Cerebellar nuclear complex (tissue), 1 donor: ENCODE results near the gene SYT11.
"Not testable (repeated sequence)": the region's sequence is repeated elsewhere in the genome, so short reads cannot be mapped to it uniquely, and the experiment has no call there.

Experiments used
- DNase-seq, 2 experiments: peaks; one replicate each; lab custom pipeline; 2025; lab: John Stamatoyannopoulos, UW

SYT11 gene

DNA sequence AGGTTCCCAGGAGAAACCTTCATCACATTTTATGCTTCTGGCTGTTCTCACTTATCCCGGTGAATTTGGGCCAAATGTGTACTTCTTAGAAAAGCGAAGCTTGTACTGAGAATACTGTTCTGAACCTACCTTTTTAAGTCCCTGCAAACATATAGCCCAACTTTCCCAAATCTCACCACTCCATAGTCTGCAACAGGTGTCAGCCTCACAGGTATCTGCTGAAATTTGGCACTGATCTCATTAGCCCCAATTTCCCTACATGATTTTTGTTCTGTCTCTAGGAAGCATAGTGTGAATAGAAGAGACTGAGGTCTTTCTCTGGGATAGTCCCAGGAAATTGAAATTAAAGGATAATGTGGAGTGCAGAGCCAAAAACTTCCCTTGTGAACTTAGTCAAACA is 40.3 kb downstream of the SYT11 start:
- no peak for DNase-seq

DNA sequence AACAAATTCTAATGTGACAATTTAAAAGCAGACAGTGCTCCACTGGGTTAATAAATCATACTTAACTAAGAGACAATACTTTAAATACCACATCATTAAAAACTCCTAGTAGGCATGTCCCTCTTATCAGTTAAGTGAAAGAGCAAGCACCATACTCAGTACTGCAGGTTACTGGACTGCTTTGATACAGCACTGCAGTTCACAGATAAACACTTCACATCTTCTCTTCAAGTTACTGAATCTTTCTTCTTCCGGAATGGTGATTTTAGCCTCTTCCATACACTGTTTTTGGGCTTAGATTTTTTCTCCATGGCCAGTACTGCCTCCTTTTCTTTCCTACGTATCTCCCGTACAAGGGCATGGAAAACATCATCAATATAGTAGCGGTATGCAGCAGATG is 40.8 kb downstream of the SYT11 start:
- DNase-seq = no peak

DNA sequence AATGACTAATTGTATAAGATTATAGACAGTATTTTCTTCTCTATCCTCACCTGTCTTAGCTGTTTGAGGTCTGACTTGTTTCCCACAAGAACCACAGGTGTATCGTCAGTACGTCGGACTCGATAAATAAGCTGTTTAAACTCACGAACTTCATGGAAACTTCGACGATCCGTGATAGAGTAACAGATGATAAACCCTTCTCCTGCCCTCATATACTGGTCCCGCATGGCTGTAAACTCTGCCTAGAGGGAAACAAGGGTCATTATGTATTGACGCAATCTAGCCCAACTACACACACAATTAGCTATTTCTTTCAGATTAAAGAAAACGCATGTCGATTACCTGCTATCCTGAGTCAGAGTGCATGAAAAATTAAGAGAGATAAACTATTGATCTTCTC is 44.9 kb downstream of the SYT11 start:
- DNase-seq = no peak

DNA sequence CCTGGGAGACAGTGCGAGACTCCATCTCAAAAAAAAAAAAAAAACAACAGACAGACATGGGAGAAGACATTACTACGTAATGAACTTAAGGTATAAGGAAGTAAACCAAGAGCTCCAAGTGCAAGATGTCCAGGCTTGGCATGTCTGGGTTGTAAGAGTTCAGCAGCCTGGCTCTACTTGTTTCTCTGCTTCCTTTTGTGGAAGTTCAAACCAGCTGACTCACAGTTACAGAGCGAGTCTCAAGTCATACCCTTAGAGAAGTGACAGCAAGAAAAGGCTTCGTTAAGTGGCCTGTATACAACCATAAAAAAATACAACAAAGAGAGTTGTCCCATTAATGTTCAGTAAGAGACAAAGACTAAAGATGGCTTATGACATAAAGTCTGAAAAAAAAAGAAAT is 50.5 kb downstream of the SYT11 start:
- DNase-seq = no peak

DNA sequence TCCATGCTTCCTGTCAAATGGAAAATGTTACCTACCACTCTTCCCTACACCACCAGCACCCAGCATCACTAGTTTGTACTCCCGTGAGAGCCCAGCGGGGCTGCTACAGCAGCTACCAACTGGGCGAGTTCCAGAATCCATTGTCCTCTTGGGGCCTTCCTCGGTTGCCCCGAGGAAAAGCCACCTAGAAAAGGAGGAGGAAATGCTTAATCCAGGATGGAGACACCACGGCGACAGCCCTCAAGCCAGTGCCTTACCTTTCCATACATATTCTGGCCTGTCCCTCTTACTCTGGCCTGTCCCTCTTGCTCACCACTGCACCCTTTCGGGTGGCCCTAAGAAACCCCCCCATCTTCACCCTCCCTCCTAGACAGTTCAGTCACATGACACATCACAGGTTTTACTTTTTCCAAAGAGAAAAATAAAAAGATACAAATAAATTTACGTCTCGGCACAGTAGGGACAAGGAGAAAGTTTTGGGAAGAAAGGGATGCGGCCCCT is 51.3 kb downstream of the SYT11 start:
- DNase-seq = no peak

DNA sequence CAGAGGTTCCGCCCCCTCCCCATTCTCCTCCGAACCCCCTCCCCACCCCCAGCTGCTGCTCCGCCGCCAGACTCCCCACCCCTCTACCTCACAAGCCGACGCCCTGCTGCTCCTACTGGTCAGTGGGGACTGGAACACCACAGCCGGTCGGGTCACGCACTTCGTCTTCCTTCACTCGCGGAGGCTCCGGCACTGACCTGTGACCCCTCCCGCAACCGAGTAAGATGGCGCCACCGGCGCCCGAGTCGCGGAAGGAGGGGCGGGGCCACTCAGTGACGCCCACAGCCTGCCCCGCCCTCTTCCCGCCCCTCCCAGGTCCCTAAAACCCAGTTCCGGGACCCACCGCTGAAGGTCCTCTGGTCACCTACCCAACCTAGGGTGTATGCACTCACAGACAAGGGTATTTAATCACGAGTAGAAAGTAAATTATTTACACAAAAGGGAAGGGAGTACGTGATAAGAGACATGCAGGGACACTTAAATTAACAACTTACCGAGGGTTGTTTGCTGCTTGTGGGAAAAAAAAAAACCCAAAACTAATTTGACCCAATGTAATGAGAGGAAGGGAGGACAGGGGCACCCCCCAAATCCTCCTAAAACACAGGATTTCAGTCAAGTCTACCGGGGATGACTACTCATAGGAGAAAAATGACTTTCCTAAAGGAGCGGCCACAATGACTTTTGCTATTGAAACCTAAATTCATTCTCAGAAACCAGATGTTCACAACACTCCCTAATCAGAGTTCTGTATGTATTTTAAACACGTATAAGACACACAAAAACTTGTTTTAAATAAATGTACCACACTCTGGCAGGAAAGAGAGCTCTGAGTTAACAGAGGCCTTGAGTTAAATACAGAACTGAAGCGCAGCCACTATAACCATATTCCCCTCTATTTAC is 52.0 kb downstream of the SYT11 start, which contains the start of gene RIT1:
TSS of gene RIT1 (minus strand) at position 194 of the 900 bp plus-strand sequence. CDS start 588 bp downstream, outside the sequence.
- DNase-seq = no peak

DNA sequence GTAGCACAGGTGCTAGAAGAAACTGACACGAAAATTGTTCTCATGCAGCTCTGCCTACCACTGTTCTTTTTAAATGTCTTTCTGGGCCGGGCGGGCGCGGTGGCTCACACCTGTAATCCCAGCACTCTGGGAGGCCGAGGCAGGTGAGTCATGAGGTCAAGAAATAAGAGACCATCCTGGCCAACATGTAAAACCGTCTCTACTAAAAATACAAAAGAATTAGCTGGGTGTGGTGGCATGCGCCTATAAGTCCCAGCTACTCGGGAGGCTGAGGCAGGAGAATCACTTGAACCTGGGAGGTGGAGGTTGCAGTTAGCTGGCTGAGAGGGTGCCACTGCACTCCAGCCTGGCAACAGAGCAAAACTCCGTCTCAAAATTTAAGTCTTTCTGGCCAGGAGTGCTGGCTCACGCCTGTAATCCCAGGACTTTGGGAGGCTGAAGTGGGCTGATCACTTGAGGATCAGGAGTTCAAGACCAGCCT is 52.7 kb downstream of the SYT11 start:
- DNase-seq = no peak

DNA sequence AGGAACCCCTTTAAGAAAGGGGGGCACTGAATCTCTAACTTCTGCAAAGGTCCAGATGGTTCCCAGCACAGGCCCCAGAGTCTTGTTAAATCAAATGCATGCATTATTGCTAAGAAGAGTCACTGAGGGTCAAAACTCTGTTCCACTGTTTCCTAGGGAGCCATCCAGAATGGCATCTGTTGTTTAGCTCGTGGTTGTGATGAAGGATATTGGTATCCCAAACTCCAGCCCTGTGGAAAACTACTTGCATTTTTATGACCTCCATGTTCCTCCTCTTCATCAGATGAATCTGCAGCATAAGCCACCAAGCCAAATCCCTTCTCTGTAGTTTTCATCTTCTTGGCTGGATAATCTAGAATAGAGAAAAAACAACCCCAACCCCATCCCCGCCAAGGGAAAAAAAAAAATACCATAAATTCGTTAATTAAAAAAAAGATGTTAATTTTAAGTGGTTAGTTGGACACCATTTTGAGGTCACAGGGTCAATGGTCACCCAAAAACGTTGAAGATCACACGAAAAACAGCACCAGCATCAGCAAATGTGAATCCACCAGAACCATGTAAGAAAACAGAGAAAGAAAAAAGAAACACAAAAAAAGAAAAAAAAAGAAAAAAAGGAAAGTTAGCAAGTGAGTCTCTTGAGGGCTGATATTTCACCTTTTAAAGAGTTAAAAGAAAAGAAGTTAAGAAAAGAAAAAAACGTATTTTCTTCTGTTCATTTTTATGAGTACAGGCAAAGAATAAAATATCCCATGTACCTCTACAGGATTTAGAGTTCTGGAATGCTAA is 54.8 kb downstream of the SYT11 start:
- no peak for DNase-seq

DNA sequence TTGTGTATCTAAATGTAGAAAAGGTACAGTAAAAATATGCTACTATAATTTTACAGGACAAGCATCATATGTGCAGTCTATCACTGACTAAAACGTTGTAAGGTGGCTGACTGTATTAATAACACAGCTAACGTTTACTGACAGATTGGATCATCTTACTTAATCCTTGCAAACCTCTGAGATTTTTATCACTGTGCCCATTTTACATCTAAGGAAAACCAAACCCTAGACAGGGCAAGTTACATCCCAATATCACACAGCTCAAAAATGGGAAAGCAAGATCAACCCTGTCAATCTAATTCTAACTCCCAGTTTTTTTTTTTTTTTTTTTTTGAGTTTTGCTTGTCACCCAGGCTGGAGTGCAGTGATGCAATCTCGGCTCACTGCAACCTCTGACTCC is 59.3 kb downstream of the SYT11 start:
- no peak for DNase-seq

DNA sequence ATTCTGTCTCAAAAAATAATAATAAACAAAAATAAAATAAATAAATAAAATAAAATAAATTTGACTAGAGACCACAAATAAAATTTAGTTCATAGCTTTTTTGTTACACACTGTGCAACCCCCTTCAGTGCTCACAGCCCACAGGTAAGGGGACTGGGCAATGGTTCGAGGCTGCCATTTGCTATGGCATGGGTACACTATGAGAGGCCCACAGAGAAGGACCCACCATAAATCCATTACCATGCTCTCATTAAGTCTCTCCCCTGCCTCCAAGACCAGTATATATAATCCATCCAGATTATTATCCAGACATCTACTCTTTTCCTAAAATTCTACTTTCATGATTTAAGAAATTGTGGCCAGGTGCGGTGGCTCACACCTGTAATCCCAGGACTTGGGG is 60.4 kb downstream of the SYT11 start:
- DNase-seq = no peak

DNA sequence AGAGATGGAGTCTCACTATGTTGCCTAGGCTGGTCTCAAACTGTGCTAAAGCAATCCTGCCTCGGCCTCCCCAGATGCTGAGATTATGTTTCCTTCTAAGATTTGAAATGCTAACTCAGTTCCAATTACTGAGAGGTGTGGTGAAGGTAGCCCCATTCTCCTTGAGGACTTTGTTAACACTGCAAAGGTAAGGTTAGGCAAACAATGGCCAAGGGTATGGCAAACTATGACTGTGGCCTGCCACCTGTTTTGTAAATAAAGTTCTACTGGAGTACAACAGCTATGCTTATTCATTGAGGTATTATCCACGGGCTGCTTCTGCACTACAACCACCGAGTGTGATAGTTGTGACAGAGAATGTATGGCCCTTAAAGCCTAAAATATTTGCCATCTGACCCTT is 61.4 kb downstream of the SYT11 start:
- no peak for DNase-seq

DNA sequence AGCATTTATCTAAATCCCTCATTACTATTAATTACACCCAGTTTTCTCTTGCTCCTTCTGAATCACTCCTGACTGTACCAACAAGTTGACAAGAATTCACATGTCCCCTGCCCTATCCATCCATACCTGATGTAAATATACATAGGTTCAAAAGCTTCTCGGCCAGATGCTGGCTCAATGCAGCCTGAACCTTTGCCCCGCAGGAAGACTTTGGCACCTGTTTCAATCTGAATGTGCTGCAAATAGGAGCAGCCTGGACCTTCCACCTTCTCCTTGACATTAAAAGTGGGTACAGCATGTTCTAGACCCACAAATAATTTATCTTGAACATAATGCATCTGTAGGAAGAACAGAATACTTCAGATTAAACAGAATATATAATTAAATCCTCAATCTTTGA is 66.1 kb downstream of the SYT11 start:
- no peak for DNase-seq

DNA sequence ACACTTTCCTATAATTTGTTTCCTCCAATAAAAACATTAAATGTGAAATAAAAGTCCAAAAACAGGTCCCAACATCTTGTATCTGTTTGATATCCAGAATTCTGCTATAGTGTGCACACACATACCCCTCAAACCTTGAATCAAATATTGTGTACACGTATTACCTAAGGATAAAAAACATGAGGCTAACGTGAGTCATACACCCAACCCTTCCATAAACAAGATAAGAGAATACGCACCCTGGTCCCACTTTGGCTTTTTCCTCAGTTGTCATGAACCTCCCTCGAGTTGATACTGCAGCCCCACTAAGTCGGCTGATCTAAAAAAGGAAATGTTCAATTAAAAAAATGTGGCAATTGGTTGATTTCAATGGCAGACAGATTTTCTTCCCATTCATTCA is 69.7 kb downstream of the SYT11 start:
- DNase-seq = no peak

DNA sequence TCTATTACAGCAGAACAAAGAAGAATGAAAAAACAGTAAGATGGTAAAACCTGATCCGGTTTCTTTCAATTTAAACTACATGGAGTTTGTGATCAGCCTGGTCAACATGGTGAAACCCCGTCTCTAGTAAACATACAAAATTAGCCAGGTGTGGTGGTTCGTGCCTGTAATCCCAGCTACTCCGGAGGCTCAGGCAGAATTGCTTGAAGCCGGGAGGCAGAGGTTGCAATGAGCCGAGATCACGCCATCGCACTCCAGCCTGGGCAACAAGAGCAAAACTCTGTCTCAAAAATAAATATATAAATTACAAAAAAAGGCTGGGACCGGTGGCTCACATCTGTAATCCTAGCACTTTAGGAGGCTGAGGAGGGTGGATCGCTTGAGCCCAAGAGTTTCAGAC is 71.4 kb downstream of the SYT11 start:
- DNase-seq = not testable (repeated sequence)

DNA sequence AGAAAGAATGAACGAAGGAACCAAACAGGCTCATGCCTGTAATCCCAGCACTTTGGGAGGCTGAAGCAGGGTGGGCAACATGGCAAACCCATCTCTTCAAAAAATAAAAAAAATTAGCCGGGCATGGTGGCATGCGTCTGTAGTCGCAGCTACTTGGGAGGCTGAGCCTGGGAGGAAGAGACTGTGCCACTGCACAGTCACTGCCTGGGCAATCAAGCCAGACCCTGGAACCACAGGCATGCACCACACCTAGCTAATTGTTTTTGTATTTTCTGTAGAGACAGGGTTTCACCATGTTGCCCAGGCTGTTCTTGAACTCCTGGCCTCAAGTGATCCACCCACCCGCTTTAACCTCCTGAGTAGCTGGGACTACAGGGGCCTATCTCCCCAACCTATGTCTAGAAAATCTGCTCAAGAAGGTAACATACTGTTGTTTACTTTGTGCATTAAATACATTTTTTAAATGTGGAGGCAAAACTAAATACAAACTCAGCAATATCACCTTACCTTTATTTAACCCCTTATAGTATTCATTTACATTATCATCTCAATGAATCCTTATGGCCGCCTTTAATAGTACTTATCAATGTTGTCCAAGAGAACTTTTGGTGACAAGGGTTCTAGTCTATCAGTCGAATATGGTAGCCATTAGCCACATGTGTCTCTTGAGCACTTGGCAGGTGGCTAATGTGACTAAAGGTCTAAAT is 72.1 kb downstream of the SYT11 start:
- no peak for DNase-seq

DNA sequence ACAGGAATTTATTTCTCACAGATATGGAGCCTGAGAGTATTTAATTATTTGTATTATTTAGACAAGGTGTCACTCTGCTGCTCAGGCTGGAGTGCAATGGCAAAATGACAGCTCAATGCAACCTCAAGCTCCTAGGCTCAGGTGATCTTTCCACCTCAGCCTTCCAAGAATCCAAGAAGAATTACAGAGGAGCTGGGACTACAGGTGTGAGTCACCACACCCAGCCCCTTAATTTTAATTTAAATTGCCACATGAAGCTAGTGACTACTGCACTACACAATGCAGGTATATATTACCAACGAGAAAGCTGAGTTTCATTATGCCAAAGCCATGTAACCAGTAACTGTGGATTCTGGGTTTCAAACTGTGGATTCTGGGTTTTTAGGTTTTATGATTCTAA is 72.7 kb downstream of the SYT11 start:
- no peak for DNase-seq

DNA sequence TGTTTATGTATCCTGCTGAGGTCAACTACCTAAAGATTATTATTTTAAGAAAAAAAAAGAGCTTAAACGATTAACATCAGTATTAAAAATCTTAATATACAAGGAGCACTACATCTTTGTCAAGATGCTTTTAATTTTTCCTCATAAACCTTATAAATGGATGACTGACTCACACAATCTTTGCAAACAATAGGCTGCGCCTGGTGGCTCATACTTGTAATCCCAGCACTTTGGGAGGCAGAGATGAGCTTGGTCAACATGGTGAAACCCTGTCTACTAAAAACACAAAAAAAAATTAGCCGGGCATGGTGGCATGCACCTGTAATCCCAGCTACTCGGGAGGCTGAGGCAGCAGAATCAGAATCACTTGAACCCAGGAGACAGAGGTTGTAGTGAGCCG is 73.1 kb downstream of the SYT11 start:
- DNase-seq = no peak

DNA sequence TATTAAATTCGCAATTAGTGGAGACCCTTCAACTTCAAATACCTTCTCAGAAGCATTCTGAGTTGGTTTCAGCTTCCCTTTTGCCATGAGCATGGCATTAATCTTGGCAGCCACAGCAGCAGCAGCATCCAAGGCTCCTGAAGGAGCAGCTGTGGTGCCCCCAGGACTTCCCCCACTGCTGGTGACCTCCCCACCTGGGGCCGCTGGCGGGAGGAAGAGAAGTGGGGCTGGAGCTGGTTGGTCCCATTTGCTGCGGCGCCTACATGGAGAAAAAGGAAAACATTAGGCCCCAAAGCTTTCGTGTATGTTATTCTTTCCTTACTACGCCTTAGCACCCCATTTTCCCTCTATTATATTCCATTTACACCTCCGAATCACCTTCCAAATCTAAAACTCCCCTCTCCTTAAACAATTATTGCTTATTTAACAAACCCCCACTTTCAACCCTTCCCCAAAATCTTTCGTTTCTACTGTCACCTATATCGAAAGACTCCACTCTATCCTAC is 74.3 kb downstream of the SYT11 start:
- DNase-seq = no peak

DNA sequence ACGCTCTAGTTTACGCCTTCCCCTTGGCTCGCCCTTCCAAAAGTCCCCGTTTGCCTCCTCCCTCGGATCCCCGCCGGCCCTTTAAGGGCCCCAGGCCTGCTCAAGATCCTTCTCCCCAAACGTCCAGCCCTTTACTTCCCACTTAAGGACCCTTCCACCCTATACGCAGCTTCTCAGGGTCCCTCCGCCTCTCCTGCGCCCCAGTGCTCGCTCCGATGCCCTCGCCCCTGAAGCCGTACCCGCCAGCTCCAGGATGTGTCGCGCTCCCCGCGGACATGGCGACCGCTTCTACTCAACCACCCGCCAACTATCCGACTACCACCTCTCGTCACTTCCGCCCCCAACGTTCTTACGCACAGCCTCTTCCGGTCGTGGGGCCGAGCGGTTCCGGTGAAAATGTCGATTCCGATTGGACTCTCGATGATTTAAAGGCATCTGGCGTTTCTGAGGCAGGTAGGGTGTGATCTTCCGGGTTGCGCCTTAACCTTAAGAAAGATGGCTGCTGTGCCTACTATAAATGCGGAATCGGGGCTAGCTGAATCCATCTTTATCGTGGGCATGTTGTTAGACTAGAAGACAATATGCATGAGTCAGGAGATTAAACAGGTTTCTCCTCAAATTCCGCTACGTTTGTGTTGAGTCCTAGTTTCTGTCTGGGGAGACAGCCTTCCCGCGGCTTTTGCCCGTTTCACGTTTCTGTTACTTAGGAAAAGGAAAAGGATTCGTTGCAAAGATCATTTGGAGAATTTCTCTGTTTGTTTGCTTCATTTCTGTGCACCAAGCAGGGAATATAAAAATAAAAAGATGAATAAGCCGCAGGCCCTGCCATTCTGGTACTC is 74.9 kb downstream of the SYT11 start, which contains the start of gene KHDC4:
TSS of gene KHDC4 (minus strand) at position 317 of the 839 bp plus-strand sequence. CDS start at position 277, 40 bp downstream.
- DNase-seq = peak; percentile 85 to 93
